Ovary (tissue), 9 donors: ENCODE data around the gene INHBC. TPM values are rescaled to one million over a fixed set of nuclear protein-coding genes. Genes with fewer than 3 reads are reported as not detected.

ENCODE experiments used
- DNase-seq, 5 donors: peaks; one replicate each; pipeline ENCODE4 v3.0.0-alpha.2; 2019 to 2020
- H3K27ac ChIP-seq, 2 donors: fragments of 200-600 bp; one replicate each; pipeline versions ENCODE4 v1.5.1 to v1.8.0; 2019 to 2022
- H3K27me3 ChIP-seq: fragments of 200-600 bp; one replicate; pipeline ENCODE4 v1.8.0; 2022
- H3K36me3 ChIP-seq: fragments of 200-600 bp; sonication (generic); one replicate; pipeline ENCODE4 v1.5.1; 2019
- H3K4me1 ChIP-seq: one replicate; pipeline ENCODE4 v1.8.1; 2013; ENCODE audit warnings: mild to moderate bottlenecking, moderate library complexity; ENCODE audit not compliant: insufficient read depth
- H3K4me3 ChIP-seq: fragments of 200-600 bp; sonication (generic); one replicate; pipeline ENCODE4 v1.5.1; 2017
- H3K9me3 ChIP-seq, 2 donors: fragments of 200-600 bp in 1 of 2; sonication (generic) in 1 of 2; one replicate each; pipeline versions ENCODE4 v1.5.1 to v1.8.1; 2013 to 2019; ENCODE audit warnings: mild to moderate bottlenecking in 1 of 2, moderate library complexity in 1 of 2
- EP300 ChIP-seq: sonication (generic); formaldehyde crosslinking; IDR thresholded peaks from one replicate; pipeline ENCODE4 v1.6.1; 2017; ENCODE audit warnings: antibody characterized with exemption
- POLR2A ChIP-seq: fragments of 450-650 bp; IDR thresholded peaks from one replicate; pipeline ENCODE4 v1.6.1; 2017; ENCODE audit warnings: antibody characterized with exemption, mild to moderate bottlenecking, moderate library complexity
- WGBS, 3 donors: extraction: QIAGEN DNeasy Blood & Tissue Kit in 1 of 3; methylation state at CpG; one replicate each; pipeline versions ENCODE4 v1.1.5 to v1.1.7; 2013 to 2017; 5-methylcytosine and 5-hydroxymethylcytosine counted together
- intact Hi-C, 4 donors: fragments of 100-400 bp; cut with DNase I; formaldehyde crosslinking; loops; one replicate each; pipeline versions ENCODE4 v1.11.0 to v1.15.1; 2022 to 2023
- polyA plus RNA-seq, 2 donors: library from polyadenylated mRNA; stranded (reverse); fragments of 200-250 nt in 1 of 2; fragments of 350-450 nt in 1 of 2; fragmentation: Illumina TruSeq in 1 of 2; extraction: RNeasy Lipid Tissue Mini Kit (QIAGEN cat#74804) in 1 of 2; gene quantifications; one replicate each; pipeline ENCODE4 v1.2.3, GENCODE V29; 2013 to 2014
- total RNA-seq, 7 donors: library from RNA; depleted of rRNA in 2 of 7; stranded (reverse); fragments of >200 nt in 2 of 7; fragmentation: NEBNext Ultra II Directional in 3 of 7; extraction: Animal tissue kit (Norgen Biotek cat#: 25700) in 3 of 7; gene quantifications; one replicate each; pipeline versions ENCODE4 v1.1.0 to v1.2.4, GENCODE V29; 2016 to 2023
- TF ChIP-seq, protein P1 (sequence below), 3 donors: fragments of 450-650 bp in 2 of 3; fragments of 200-600 bp in 1 of 3; IDR thresholded peaks; one replicate each; pipeline versions ENCODE4 v1.5.1 to v1.8.0; 2016 to 2022; ENCODE audit warnings: antibody characterized with exemption in 3 of 3, mild to moderate bottlenecking in 1 of 3
- donor health status: DM: no; HTN: no; CAD: no; lungs with moderate emphysema.
- donor health status: DM: no; HTN: no; CAD: no.
- donor health status: Bipolar disorder and iron deficiency.
- donor health status: DM: yes; HTN: yes; CAD: no.
- donor health status: DM: no; HTN: no; CAD: no.
- donor health status: DM: yes; HTN: yes; CAD: no.

Gene INHBC
- total and polyA plus RNA-seq, 9 donors = 0.07 to 0.27 (median 0.12) TPM; not detected in 5

DNA sequence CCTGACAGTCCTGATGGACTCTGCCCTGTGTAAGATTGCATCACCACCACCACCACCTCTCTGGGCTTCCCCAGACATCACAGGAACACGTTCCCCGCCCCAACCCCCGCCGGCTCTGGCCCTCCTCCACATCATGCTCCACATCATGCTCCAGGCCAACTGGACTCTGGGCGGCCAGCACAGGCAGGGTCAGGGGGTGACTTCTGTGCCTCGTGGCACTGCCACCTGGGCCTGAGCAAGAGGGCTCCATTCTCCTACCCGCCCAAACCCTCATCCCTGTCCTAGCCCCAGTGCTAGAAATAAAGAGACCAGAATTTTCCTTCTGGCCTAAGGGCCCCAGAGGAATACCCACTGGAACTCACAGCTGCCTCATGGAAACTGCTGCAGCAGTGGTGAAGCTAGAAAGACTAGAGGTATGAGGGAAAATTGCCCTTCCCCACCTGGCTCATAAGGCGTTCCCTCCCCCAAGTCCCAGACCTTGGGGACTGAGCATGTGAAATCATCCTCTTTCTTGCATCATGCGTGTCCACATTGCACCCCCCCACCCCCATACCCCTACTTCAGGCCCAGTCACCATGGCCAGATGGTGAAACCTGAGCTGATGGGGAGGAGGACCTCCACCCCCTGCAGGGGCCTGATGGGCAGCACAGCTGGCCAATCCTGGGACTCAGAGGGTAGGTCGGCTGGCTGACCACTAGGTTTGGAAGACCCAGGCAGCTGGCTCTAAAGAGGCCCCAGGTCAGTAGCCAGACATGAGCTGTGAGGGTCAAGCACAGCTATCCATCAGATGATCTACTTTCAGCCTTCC lies 20.2 kb downstream of the INHBC start, which contains the start of gene INHBE:
Gene INHBE (plus strand): TSS at position 742 of the 808 bp plus-strand sequence. CDS start 230 bp downstream, outside the sequence.
- intact Hi-C loops = loop anchor here (5.0 to 10.0 kb wide), 6 partner anchors 142 to 192 kb away; no protein-coding TSS in a partner anchor
- TF ChIP-seq EP300 = no peak
- no peak for TF ChIP-seq POLR2A
- TF ChIP-seq, protein P1, sequence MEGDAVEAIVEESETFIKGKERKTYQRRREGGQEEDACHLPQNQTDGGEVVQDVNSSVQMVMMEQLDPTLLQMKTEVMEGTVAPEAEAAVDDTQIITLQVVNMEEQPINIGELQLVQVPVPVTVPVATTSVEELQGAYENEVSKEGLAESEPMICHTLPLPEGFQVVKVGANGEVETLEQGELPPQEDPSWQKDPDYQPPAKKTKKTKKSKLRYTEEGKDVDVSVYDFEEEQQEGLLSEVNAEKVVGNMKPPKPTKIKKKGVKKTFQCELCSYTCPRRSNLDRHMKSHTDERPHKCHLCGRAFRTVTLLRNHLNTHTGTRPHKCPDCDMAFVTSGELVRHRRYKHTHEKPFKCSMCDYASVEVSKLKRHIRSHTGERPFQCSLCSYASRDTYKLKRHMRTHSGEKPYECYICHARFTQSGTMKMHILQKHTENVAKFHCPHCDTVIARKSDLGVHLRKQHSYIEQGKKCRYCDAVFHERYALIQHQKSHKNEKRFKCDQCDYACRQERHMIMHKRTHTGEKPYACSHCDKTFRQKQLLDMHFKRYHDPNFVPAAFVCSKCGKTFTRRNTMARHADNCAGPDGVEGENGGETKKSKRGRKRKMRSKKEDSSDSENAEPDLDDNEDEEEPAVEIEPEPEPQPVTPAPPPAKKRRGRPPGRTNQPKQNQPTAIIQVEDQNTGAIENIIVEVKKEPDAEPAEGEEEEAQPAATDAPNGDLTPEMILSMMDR (IDR thresholded peaks at IDR 0.05) = no peak
- no peaks in the 10 kb centered on the region for H3K27me3 ChIP-seq
- no peak within 1 kb of the TSS for H3K4me3 ChIP-seq
- no peaks in the 10 kb centered on the region for H3K36me3 ChIP-seq
- H3K9me3 ChIP-seq = no peaks in the 10 kb centered on the region
- H3K27ac ChIP-seq = no peak within 1 kb of the TSS
- peaks cover 1% of the 10 kb centered on the region for H3K4me1 ChIP-seq
- no peak for DNase-seq
- 38 to 42% (median 40%) methylated on average over 10 of the region's 10 CpGs for WGBS, 3 donors

DNA sequence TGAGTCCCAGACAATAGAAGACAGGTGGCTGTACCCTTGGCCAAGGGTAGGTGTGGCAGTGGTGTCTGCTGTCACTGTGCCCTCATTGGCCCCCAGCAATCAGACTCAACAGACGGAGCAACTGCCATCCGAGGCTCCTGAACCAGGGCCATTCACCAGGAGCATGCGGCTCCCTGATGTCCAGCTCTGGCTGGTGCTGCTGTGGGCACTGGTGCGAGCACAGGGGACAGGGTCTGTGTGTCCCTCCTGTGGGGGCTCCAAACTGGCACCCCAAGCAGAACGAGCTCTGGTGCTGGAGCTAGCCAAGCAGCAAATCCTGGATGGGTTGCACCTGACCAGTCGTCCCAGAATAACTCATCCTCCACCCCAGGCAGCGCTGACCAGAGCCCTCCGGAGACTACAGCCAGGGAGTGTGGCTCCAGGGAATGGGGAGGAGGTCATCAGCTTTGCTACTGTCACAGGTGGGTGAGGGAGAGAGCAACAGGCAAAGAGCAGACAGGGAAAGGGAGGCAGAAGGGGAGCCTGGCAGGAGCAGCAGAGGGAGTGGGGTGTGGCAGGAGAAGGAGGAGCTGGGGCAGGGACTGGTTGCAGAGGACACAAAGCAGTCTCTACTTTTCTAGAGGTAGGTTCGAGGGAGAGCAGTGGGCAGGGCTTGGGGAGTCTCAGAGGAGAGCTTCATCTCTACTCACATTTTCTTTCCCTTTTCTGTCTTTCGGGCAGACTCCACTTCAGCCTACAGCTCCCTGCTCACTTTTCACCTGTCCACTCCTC lies 21.0 kb downstream of the INHBC start:
- no peak for TF ChIP-seq EP300
- TF ChIP-seq, protein P1 (IDR thresholded peaks at IDR 0.05) = no peak
- TF ChIP-seq POLR2A = no peak
- 30 to 48% (median 47%) methylated on average over 8 to 10 of the region's 10 CpGs for WGBS, 3 donors
- no peak overlapping the region for H3K27ac ChIP-seq
- intact Hi-C loops = loop anchor here in 3 of 4 donors (5.0 to 10.0 kb wide), 4 partner anchors 143 to 172 kb away; no protein-coding TSS in a partner anchor
- no peak overlapping the region for H3K4me3 ChIP-seq
- peaks cover 1% of the 10 kb centered on the region for H3K4me1 ChIP-seq
- H3K9me3 ChIP-seq = no peaks in the 10 kb centered on the region
- no peak for DNase-seq
- no peaks in the 10 kb centered on the region for H3K27me3 ChIP-seq
- no peaks in the 10 kb centered on the region for H3K36me3 ChIP-seq

DNA sequence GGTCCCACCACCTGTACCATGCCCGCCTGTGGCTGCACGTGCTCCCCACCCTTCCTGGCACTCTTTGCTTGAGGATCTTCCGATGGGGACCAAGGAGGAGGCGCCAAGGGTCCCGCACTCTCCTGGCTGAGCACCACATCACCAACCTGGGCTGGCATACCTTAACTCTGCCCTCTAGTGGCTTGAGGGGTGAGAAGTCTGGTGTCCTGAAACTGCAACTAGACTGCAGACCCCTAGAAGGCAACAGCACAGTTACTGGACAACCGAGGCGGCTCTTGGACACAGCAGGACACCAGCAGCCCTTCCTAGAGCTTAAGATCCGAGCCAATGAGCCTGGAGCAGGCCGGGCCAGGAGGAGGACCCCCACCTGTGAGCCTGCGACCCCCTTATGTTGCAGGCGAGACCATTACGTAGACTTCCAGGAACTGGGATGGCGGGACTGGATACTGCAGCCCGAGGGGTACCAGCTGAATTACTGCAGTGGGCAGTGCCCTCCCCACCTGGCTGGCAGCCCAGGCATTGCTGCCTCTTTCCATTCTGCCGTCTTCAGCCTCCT lies 21.6 kb downstream of the INHBC start:
- DNase-seq = no peak
- TF ChIP-seq, protein P1 (IDR thresholded peaks at IDR 0.05) = no peak
- TF ChIP-seq EP300 (no peak), POLR2A (no peak)
- intact Hi-C loops = loop anchor here in 3 of 4 donors (5.0 to 10.0 kb wide), 4 partner anchors 144 to 171 kb away; no protein-coding TSS in a partner anchor
- peaks cover 7% of the 10 kb centered on the region for H3K4me1 ChIP-seq
- WGBS, 3 donors = 42 to 43% (median 43%) methylated on average over 15 of the region's 15 CpGs
- no peak overlapping the region for H3K27ac ChIP-seq
- H3K36me3 ChIP-seq = no peaks in the 10 kb centered on the region
- no peaks in the 10 kb centered on the region for H3K9me3 ChIP-seq
- H3K4me3 ChIP-seq = no peak overlapping the region
- H3K27me3 ChIP-seq = no peaks in the 10 kb centered on the region
